HG02763 (cell line): Measurements from ENCODE around the gene PTDSS2.
A peak's percentile ranks its signal among the peaks of the same experiment; 100 is the strongest.
"Not testable (repeated sequence)": the region's sequence is repeated elsewhere in the genome, so short reads cannot be mapped to it uniquely, and the experiment has no call there.

Source experiments
- ATAC-seq: cut with Tn5 transposase; IDR thresholded peaks from one replicate; pipeline ENCODE4 v1.9.1; 2021; ENCODE audit warnings: mild to moderate bottlenecking, moderate library complexity; ENCODE audit not compliant: unreplicated experiment

PTDSS2 gene

GRCh38 chr11:503179-503981 lies 53.3 kb downstream of the PTDSS2 start:
- no peak for ATAC-seq

- ATAC-seq, result no peak
Observed at GRCh38 chr11:504053-504993, 54.2 kb downstream of the PTDSS2 start.

GRCh38 chr11:504994-505344 lies 54.9 kb downstream of the PTDSS2 start:
- no peak for ATAC-seq

- peak; percentile 73 for ATAC-seq
Observed at GRCh38 chr11:506238-506994, 56.3 kb downstream of the PTDSS2 start.

- ATAC-seq, result peak; percentile 58
Observed at GRCh38 chr11:506995-507726, 57.1 kb downstream of the PTDSS2 start, which contains the start of gene RNH1. Gene RNH1 (minus strand): TSS chr11:507242. CDS start chr11:502162, 5,080 bp downstream.

- no peak for ATAC-seq
Observed at GRCh38 chr11:507727-508515, 57.8 kb downstream of the PTDSS2 start.

GRCh38 chr11:508956-509355 lies 58.9 kb downstream of the PTDSS2 start:
- ATAC-seq, result no peak

- ATAC-seq, result no peak
Observed at GRCh38 chr11:512761-513595, 62.9 kb downstream of the PTDSS2 start.

- no peak for ATAC-seq
Observed at GRCh38 chr11:514606-515005, 64.5 kb downstream of the PTDSS2 start.

GRCh38 chr11:515131-515530 lies 65.1 kb downstream of the PTDSS2 start:
- ATAC-seq, result no peak

- no peak for ATAC-seq
Observed at GRCh38 chr11:516400-516799, 66.3 kb downstream of the PTDSS2 start.

GRCh38 chr11:516918-517685 lies 67.0 kb downstream of the PTDSS2 start:
- ATAC-seq, result not testable (repeated sequence)

- peak; percentile 83 for ATAC-seq
Observed at GRCh38 chr11:518463-519202, 68.6 kb downstream of the PTDSS2 start.

- ATAC-seq, result no peak
Observed at GRCh38 chr11:520428-521176, 70.5 kb downstream of the PTDSS2 start.

GRCh38 chr11:521177-521688 lies 71.2 kb downstream of the PTDSS2 start:
- no peak for ATAC-seq

- no peak for ATAC-seq
Observed at GRCh38 chr11:526192-526591, 76.1 kb downstream of the PTDSS2 start.
